Lower lobe of right lung (tissue), 2 donors: Measurements from ENCODE around the gene ANKMY1. TPM values are rescaled to one million over a fixed set of nuclear protein-coding genes. Genes with fewer than 3 reads are reported as not detected.

Source experiments
- ATAC-seq, 2 donors: fragments of 200-7000 bp; cut with Tn5 transposase; one replicate each; pipeline ENCODE4 v1.9.1; 2020 to 2022; ENCODE audit warnings: mild to moderate bottlenecking in 2 of 2, moderate library complexity in 2 of 2
- DNase-seq: peaks from one replicate; pipeline ENCODE4 v3.0.0-alpha.2; 2020
- H3K27ac ChIP-seq: fragments of 200-600 bp; one replicate; pipeline ENCODE4 v1.8.0; 2022
- H3K27me3 ChIP-seq: fragments of 200-600 bp; one replicate; pipeline ENCODE4 v1.8.0; 2022; ENCODE audit warnings: low read depth
- H3K36me3 ChIP-seq: fragments of 200-600 bp; one replicate; pipeline ENCODE4 v1.8.0; 2022; ENCODE audit warnings: mild to moderate bottlenecking
- H3K4me1 ChIP-seq: fragments of 200-600 bp; one replicate; pipeline ENCODE4 v1.8.0; 2022
- H3K4me3 ChIP-seq: fragments of 200-600 bp; one replicate; pipeline ENCODE4 v1.8.0; 2022; ENCODE audit warnings: mild to moderate bottlenecking
- H3K9me3 ChIP-seq: fragments of 200-600 bp; one replicate; pipeline ENCODE4 v1.8.0; 2022
- CTCF ChIP-seq: fragments of 200-600 bp; IDR thresholded peaks from one replicate; pipeline ENCODE4 v1.8.0; 2022; ENCODE audit warnings: antibody characterized with exemption, mild to moderate bottlenecking
- intact Hi-C: fragments of 100-400 bp; cut with DNase I; formaldehyde crosslinking; loops from one replicate; pipeline ENCODE4 v1.11.0; 2022
- total RNA-seq: library from RNA; stranded (reverse); fragmentation: NEBNext Ultra II Directional; extraction: Animal tissue kit (Norgen Biotek cat#: 25700); gene quantifications from one replicate; pipeline ENCODE4 v1.2.1, GENCODE V29; 2021
- donor health status: DM: no; HTN: yes; CAD: no; lungs with severe emphysema.

The ANKMY1 gene
- total RNA-seq, 1 donor from 2014 or later = 29.3 TPM

- Histone ChIP-seq H3K4me1 (peaks cover 10% of the 10 kb centered on the region), H3K27ac (no peak overlapping the region), H3K9me3 (no peaks in the 10 kb centered on the region), H3K4me3 (no peak overlapping the region), H3K36me3 (peaks cover 45% of the 10 kb centered on the region), H3K27me3 (no peaks in the 10 kb centered on the region)
- DNase-seq (peak; percentile 28), ATAC-seq (no peak)
- intact Hi-C loops = no loop called here
- no peak for TF ChIP-seq CTCF
Measured at GRCh38 chr2:240600451-240600961, 42.7 kb upstream of the ANKMY1 start.

- peaks cover 4% of the 10 kb centered on the region for H3K4me1 ChIP-seq
- H3K27me3 ChIP-seq = no peaks in the 10 kb centered on the region
- no peak overlapping the region for H3K27ac ChIP-seq
- H3K36me3 ChIP-seq = peaks cover 57% of the 10 kb centered on the region
- no peak for ATAC-seq
- peak; percentile 29 for DNase-seq
- TF ChIP-seq CTCF = no peak
- intact Hi-C loops = no loop called here
- H3K9me3 ChIP-seq = no peaks in the 10 kb centered on the region
- H3K4me3 ChIP-seq = no peak overlapping the region
Measured at GRCh38 chr2:240599141-240599583, 41.4 kb upstream of the ANKMY1 start.

- Histone ChIP-seq H3K4me3 (no peak overlapping the region), H3K27ac (no peak overlapping the region), H3K9me3 (no peaks in the 10 kb centered on the region), H3K36me3 (peaks cover 61% of the 10 kb centered on the region), H3K4me1 (no peaks in the 10 kb centered on the region), H3K27me3 (no peaks in the 10 kb centered on the region)
- DNase-seq (peak; percentile 41), ATAC-seq (no peak)
- intact Hi-C loops = no loop called here
- TF ChIP-seq CTCF = no peak
Measured at GRCh38 chr2:240598311-240598911, 40.6 kb upstream of the ANKMY1 start.

GRCh38 chr2:240597419-240598181 is 39.8 kb upstream of the ANKMY1 start:
- H3K4me1 ChIP-seq = no peaks in the 10 kb centered on the region
- ATAC-seq (no peak), DNase-seq (peak; percentile 35)
- intact Hi-C loops = no loop called here
- H3K36me3 ChIP-seq = peaks cover 69% of the 10 kb centered on the region
- H3K4me3 ChIP-seq = no peak overlapping the region
- no peak overlapping the region for H3K27ac ChIP-seq
- H3K27me3 ChIP-seq = no peaks in the 10 kb centered on the region
- no peaks in the 10 kb centered on the region for H3K9me3 ChIP-seq
- TF ChIP-seq CTCF = no peak

- Histone ChIP-seq H3K36me3 (peaks cover 74% of the 10 kb centered on the region), H3K27me3 (no peaks in the 10 kb centered on the region), H3K4me3 (no peak overlapping the region), H3K27ac (no peak overlapping the region), H3K9me3 (no peaks in the 10 kb centered on the region), H3K4me1 (no peaks in the 10 kb centered on the region)
- intact Hi-C loops = no loop called here
- DNase-seq (peak; percentile 39), ATAC-seq (no peak)
- no peak for TF ChIP-seq CTCF
Measured at GRCh38 chr2:240597054-240597418, 39.2 kb upstream of the ANKMY1 start.
